ENCODE measurements around the gene RFX7. TPM values are rescaled to one million over a fixed set of nuclear protein-coding genes. Genes with fewer than 3 reads are reported as not detected.

The RFX7 gene
- total RNA-seq, 1 experiment from 2014 or later = 43.4 TPM

DNA sequence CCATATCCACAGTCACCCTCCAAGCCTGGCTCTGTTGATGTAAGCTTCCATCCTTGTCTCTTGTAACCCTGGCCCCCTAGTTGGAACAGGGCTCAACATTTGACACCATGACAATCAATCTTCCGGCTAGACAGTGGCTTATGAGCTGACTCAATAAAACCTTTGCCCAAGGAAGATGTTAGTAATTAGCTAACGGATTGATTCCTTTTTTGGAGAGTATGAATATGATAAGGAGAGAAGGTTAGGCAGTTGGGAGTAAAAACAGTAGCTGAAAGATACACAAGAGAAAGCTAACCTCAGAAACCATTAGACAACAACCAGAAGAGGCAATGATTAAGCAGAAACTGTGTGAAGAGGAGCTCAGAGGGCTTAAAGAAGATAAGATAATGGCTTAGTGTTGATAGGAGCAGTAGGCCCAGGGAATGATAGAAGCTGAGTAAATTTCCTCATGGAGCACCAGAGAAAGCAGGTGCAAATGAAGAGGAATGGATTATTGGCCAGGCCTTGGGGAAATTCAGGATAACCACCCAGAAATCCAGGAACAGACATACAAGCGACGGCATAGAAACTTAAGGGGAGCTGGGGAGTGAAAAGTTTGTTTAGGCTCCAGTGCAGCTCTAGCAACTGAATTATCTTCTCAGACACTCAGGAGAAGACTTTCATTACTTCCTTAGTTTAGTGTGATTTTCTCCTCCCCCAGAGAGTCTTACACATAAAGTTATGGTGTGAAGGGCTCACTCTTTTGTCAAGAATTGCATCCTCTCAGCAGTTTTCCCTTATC is 7.8 kb upstream of the RFX7 start:
- H2BK20ac ChIP-seq (ENCODE audit: low read depth, low read length, poor library complexity, severe bottlenecking) = no peak overlapping the region
- Mint-ChIP-seq H3K27ac (no peak overlapping the region; a peak in 1 of 7 replicates), H3K4me3 (no peak overlapping the region; a peak in 1 of 5 replicates), H3K36me3 (ENCODE audit: insufficient read depth in 1 of 3, low read depth in 3 of 3) (no peaks in the 10 kb centered on the region), H3K27me3 (ENCODE audit: low read depth) (no peaks in the 10 kb centered on the region), H3K4me1 (peaks cover 18 to 32% of the 10 kb centered on the region in 2 experiments), H3K9me3 (no peaks in the 10 kb centered on the region)
- no peak overlapping the region for H2BK120ac ChIP-seq (ENCODE audit: low read depth, low read length, poor library complexity, severe bottlenecking)
- H3K4me2 ChIP-seq (ENCODE audit: insufficient read depth, insufficient read length, low read length) = no peak overlapping the region
- H4K91ac ChIP-seq (ENCODE audit: insufficient read length, low read depth, low read length) = no peak overlapping the region
- no peaks in the 10 kb centered on the region for H3K79me2 ChIP-seq (ENCODE audit: insufficient read depth, low read length)
- H3K23me2 ChIP-seq (ENCODE audit: insufficient read length, low read depth, low read length, poor library complexity, severe bottlenecking) = no peaks in the 10 kb centered on the region
- WGBS (ENCODE audit: extremely low coverage, insufficient read length, low lambda C conversion rate) = no CpG with 5 or more reads among the region's 4 CpGs
- H3K4ac ChIP-seq (ENCODE audit: low read depth, low read length) = no peak overlapping the region
- H4K8ac ChIP-seq (replicated peaks; ENCODE audit: insufficient read length, low read depth, low read length) = no peak overlapping the region
- no peak overlapping the region for H4K5ac ChIP-seq (ENCODE audit: insufficient read length, low read depth, low read length)
- no peaks in the 10 kb centered on the region for H3K4me1 ChIP-seq (ENCODE audit: insufficient read depth, low read length)
- no peak overlapping the region for H2AFZ ChIP-seq (ENCODE audit: low read length)
- TF ChIP-seq, protein P1, sequence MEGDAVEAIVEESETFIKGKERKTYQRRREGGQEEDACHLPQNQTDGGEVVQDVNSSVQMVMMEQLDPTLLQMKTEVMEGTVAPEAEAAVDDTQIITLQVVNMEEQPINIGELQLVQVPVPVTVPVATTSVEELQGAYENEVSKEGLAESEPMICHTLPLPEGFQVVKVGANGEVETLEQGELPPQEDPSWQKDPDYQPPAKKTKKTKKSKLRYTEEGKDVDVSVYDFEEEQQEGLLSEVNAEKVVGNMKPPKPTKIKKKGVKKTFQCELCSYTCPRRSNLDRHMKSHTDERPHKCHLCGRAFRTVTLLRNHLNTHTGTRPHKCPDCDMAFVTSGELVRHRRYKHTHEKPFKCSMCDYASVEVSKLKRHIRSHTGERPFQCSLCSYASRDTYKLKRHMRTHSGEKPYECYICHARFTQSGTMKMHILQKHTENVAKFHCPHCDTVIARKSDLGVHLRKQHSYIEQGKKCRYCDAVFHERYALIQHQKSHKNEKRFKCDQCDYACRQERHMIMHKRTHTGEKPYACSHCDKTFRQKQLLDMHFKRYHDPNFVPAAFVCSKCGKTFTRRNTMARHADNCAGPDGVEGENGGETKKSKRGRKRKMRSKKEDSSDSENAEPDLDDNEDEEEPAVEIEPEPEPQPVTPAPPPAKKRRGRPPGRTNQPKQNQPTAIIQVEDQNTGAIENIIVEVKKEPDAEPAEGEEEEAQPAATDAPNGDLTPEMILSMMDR (conservative IDR thresholded peaks at IDR 0.05) = no peak
- H4K20me1 ChIP-seq (ENCODE audit: control insufficient read depth, insufficient read depth, insufficient read length) = no peaks in the 10 kb centered on the region
- no peak overlapping the region for H3K9ac ChIP-seq (ENCODE audit: extremely low read depth, insufficient read length, low read length)
- no peak overlapping the region for H3K14ac ChIP-seq (ENCODE audit: insufficient read depth, low read length)
- no peaks in the 10 kb centered on the region for H3K9me3 ChIP-seq (ENCODE audit: control insufficient read depth, low read depth, low read length)
- no peak overlapping the region for H2BK15ac ChIP-seq (ENCODE audit: low read depth, low read length)
- peak overlapping the region; percentile 44 for H3K23ac ChIP-seq (ENCODE audit: insufficient read length, low read depth, low read length)
- H3T11ph ChIP-seq (ENCODE audit: low read length) = no peak overlapping the region
- DNase-seq = no peak
- no peaks in the 10 kb centered on the region for H3K79me1 ChIP-seq (ENCODE audit: insufficient read depth, low read depth, low read length, poor library complexity, severe bottlenecking)
- H3K27ac ChIP-seq (ENCODE audit: insufficient read length, low read depth, low read length) = no peak overlapping the region
- H3K56ac ChIP-seq (ENCODE audit: insufficient read length, low read depth, low read length) = no peak overlapping the region
- no peaks in the 10 kb centered on the region for H3K27me3 ChIP-seq (ENCODE audit: insufficient read depth, low read length)
- no peak overlapping the region for H3K18ac ChIP-seq (ENCODE audit: insufficient read length, low read depth, low read length)
- H2BK12ac ChIP-seq (ENCODE audit: insufficient read length, low read depth, low read length) = no peak overlapping the region
- H2BK5ac ChIP-seq (ENCODE audit: insufficient read length, low read length) = no peak overlapping the region
- peak overlapping the region; percentile 41 for H2AK5ac ChIP-seq (ENCODE audit: insufficient read length, low read length)

Data from H9 (cell line).